K562 (cell line): ENCODE measurements around the gene POLR3A. TPM values are rescaled to one million over a fixed set of nuclear protein-coding genes. Genes with fewer than 3 reads are reported as not detected.
A peak's percentile ranks its signal among the peaks of the same experiment; 100 is the strongest.

ENCODE experiments used
- MLX ChIP-seq, 2 experiments: fragments of 450-650 bp in 1 of 2; sonication (generic) in 1 of 2; formaldehyde crosslinking; conservative IDR thresholded peaks; 2 replicates each; pipeline versions ENCODE4 v1.4.0 to v1.8.1; 2020 to 2022; ENCODE audit warnings: mild to moderate bottlenecking in 1 of 2, missing genetic modification reagents in 1 of 2
- NCOA1 ChIP-seq: fragments of 450-650 bp; IDR thresholded peaks from 2 replicates; pipeline ENCODE4 v1.6.1; 2016; ENCODE audit warnings: low read depth
- OTX1 ChIP-seq: fragments of 450-650 bp; formaldehyde crosslinking; IDR thresholded peaks from 2 replicates; pipeline ENCODE4 v1.4.0; 2022; ENCODE audit warnings: mild to moderate bottlenecking
- PPARD ChIP-seq: fragments of 250-450 bp; sonication (Bioruptor Pico); IDR thresholded peaks from 2 replicates; pipeline ENCODE4 v1.8.0; 2022; ENCODE audit warnings: inconsistent platforms, mild to moderate bottlenecking, moderate library complexity
- PYGO2 ChIP-seq: fragments of 450-650 bp; IDR thresholded peaks from 2 replicates; pipeline ENCODE4 v1.6.1; 2016; ENCODE audit warnings: mild to moderate bottlenecking, missing genetic modification characterization, moderate library complexity, missing compliant biosample characterization
- THRB ChIP-seq: fragments of 450-650 bp; formaldehyde crosslinking; conservative IDR thresholded peaks from 2 replicates; pipeline ENCODE4 v1.4.0; 2022; ENCODE audit warnings: mild to moderate bottlenecking, missing genetic modification characterization
- U2AF2 ChIP-seq: fragments of 200-400 bp; formaldehyde crosslinking; optimal IDR thresholded peaks from 2 replicates; pipeline ENCODE3; 2017; ENCODE audit warnings: low read depth, mild to moderate bottlenecking, low read length
- ZBTB2 ChIP-seq: fragments of 450-650 bp; IDR thresholded peaks from 2 replicates; pipeline ENCODE4 v1.6.1; 2016; ENCODE audit warnings: antibody characterized with exemption
- ZNF124 ChIP-seq: sonication (generic); formaldehyde crosslinking; IDR thresholded peaks from 2 replicates; pipeline ENCODE4 v1.8.1; 2022; ENCODE audit warnings: missing genetic modification reagents
- ZNF24 ChIP-seq: fragments of 450-650 bp; IDR thresholded peaks from 2 replicates; pipeline ENCODE4 v1.6.1; 2016
- ZNF511 ChIP-seq: sonication (generic); formaldehyde crosslinking; IDR thresholded peaks from 2 replicates; pipeline ENCODE4 v1.8.0; 2022; ENCODE audit warnings: mild to moderate bottlenecking, missing genetic modification reagents
- polyA plus RNA-seq, 8 experiments: library from polyadenylated mRNA; depleted of rRNA in 4 of 8; stranded (reverse) in 5 of 8; unstranded in 3 of 8; fragments of >200 nt; fragmentation: Nextera tagmentation in 2 of 8; fragmentation: Illumina TruSeq in 1 of 8; extraction: Ambion mirVana in 2 of 8; extraction: Trizol in 1 of 8; gene quantifications; 2 replicates each; pipeline versions ENCODE4 v1.2.1 to v1.2.3, GENCODE V29; 2011 to 2014; ENCODE audit warnings: inconsistent platforms in 1 of 8, missing spikeins in 1 of 8
- total RNA-seq, 7 experiments: library from RNA; depleted of rRNA in 6 of 7; stranded (reverse); fragments of >200 nt in 6 of 7; fragmentation: Illumina TruSeq in 2 of 7; extraction: Trizol in 2 of 7; gene quantifications; 2 replicates each; pipeline versions ENCODE4 v1.2.1 to v1.2.3, GENCODE V29; 2011 to 2021; ENCODE audit warnings: low replicate concordance in 1 of 7

POLR3A gene
- total and polyA plus RNA-seq, 9 of the 15 experiments (the other 6 are each of a cell fraction or from before 2014, with no cell fraction given): 14.9 to 37.0 (median 26.7) TPM

GRCh38 chr10:77970869-77971803, 58.2 kb downstream of the POLR3A start (continued):
- TF ChIP-seq THRB (CRISPR knock-in tag) (no peak), PYGO2 (peak; percentile 73), NCOA1 (0 out of 2 replicates have a peak, but pooled peaks have one; percentile 30), OTX1 (0 out of 2 replicates have a peak, but pooled peaks have one; percentile 44), ZBTB2 (peak; percentile 39; the same call in 1 of the 2 replicates), ZNF124 (CRISPR knock-in tag) (no peak), MLX (CRISPR knock-in tag; conservative IDR thresholded peaks at IDR 0.05) (no peak), PPARD (CRISPR knock-in tag) (no peak), ZNF24 (peak; percentile 22; the same call in 1 of the 2 replicates), ZNF511 (CRISPR knock-in tag) (no peak), U2AF2 (no peak)
